H9 (cell line): ENCODE results near the gene SOBP. TPM values are rescaled to one million over a fixed set of nuclear protein-coding genes. Genes with fewer than 3 reads are reported as not detected.

Experiments used
- DNase-seq: peaks from one replicate; pipeline ENCODE4 v3.0.0-alpha.2; 2017
- H2AFZ ChIP-seq: one replicate; pipeline ENCODE4 v1.6.1; 2013; ENCODE audit warnings: mild to moderate bottlenecking, low read length, control low read depth, moderate library complexity
- H2AK5ac ChIP-seq: 2 replicates; pipeline ENCODE4 v1.6.1; 2013; ENCODE audit warnings: low read length, control low read depth, mixed read lengths; ENCODE audit not compliant: insufficient read length
- H2BK120ac ChIP-seq: one replicate; pipeline ENCODE4 v1.6.1; 2013; ENCODE audit warnings: low read depth, mild to moderate bottlenecking, low read length, control low read depth, inconsistent platforms; ENCODE audit not compliant: poor library complexity, severe bottlenecking
- H2BK12ac ChIP-seq: 2 replicates; pipeline ENCODE4 v1.6.1; 2013; ENCODE audit warnings: low read length, control low read depth, mixed read lengths, low read depth; ENCODE audit not compliant: insufficient read length
- H2BK15ac ChIP-seq: 2 replicates; pipeline ENCODE4 v1.6.1; 2013; ENCODE audit warnings: low read depth, low read length, control low read depth
- H2BK20ac ChIP-seq: one replicate; pipeline ENCODE4 v1.6.1; 2013; ENCODE audit warnings: low read depth, mild to moderate bottlenecking, low read length, control low read depth, inconsistent platforms; ENCODE audit not compliant: poor library complexity, severe bottlenecking
- H2BK5ac ChIP-seq: 2 replicates; pipeline ENCODE4 v1.6.1; 2013; ENCODE audit warnings: low read length, control low read depth, mixed read lengths; ENCODE audit not compliant: insufficient read length
- H3K14ac ChIP-seq: 2 replicates; pipeline ENCODE4 v1.6.1; 2013; ENCODE audit warnings: low read length, control low read depth; ENCODE audit not compliant: insufficient read depth
- H3K18ac ChIP-seq: 2 replicates; pipeline ENCODE4 v1.6.1; 2013; ENCODE audit warnings: low read depth, mild to moderate bottlenecking, mixed read lengths, low read length, control low read depth; ENCODE audit not compliant: insufficient read length
- H3K23ac ChIP-seq: 2 replicates; pipeline ENCODE4 v1.6.1; 2013; ENCODE audit warnings: low read length, control low read depth, mixed read lengths, low read depth; ENCODE audit not compliant: insufficient read length
- H3K23me2 ChIP-seq: 2 replicates; pipeline ENCODE4 v1.6.1; 2013; ENCODE audit warnings: low read depth, mild to moderate bottlenecking, mixed read lengths, low read length, control low read depth; ENCODE audit not compliant: insufficient read length, poor library complexity, severe bottlenecking
- H3K27ac ChIP-seq: 2 replicates; pipeline ENCODE4 v1.5.1; 2013; ENCODE audit warnings: low read length, control low read depth, mixed read lengths, low read depth; ENCODE audit not compliant: insufficient read length
- H3K27me3 ChIP-seq: 2 replicates; pipeline ENCODE4 v1.6.1; 2013; ENCODE audit warnings: low read length, control low read depth, inconsistent platforms; ENCODE audit not compliant: insufficient read depth
- H3K4ac ChIP-seq: 2 replicates; pipeline ENCODE4 v1.6.1; 2013; ENCODE audit warnings: low read depth, mild to moderate bottlenecking, control low read depth, inconsistent platforms, low read length, moderate library complexity
- H3K4me1 ChIP-seq: 2 replicates; pipeline ENCODE4 v1.6.1; 2013; ENCODE audit warnings: low read length, control low read depth, inconsistent platforms; ENCODE audit not compliant: insufficient read depth
- H3K4me2 ChIP-seq: 2 replicates; pipeline ENCODE4 v1.6.1; 2013; ENCODE audit warnings: low read length, control low read depth, mixed read lengths; ENCODE audit not compliant: insufficient read length, insufficient read depth
- H3K56ac ChIP-seq: 2 replicates; pipeline ENCODE4 v1.6.1; 2013; ENCODE audit warnings: low read depth, mild to moderate bottlenecking, mixed read lengths, low read length, control low read depth; ENCODE audit not compliant: insufficient read length
- H3K79me1 ChIP-seq: 2 replicates; pipeline ENCODE4 v1.6.1; 2013; ENCODE audit warnings: low read depth, mild to moderate bottlenecking, moderate library complexity, low read length, control low read depth, inconsistent platforms; ENCODE audit not compliant: insufficient read depth, poor library complexity, severe bottlenecking
- H3K79me2 ChIP-seq: 2 replicates; pipeline ENCODE4 v1.6.1; 2013; ENCODE audit warnings: low read length, control low read depth, inconsistent platforms; ENCODE audit not compliant: insufficient read depth
- H3K9ac ChIP-seq: 2 replicates; pipeline ENCODE4 v1.6.1; 2013; ENCODE audit warnings: low read length, control low read depth, mixed read lengths; ENCODE audit not compliant: insufficient read length; ENCODE audit errors: extremely low read depth
- H3K9me3 ChIP-seq: one replicate; pipeline ENCODE4 v1.6.1; 2013; ENCODE audit warnings: low read depth, low read length, inconsistent platforms; ENCODE audit not compliant: control insufficient read depth
- H3T11ph ChIP-seq: one replicate; pipeline ENCODE4 v1.6.1; 2013; ENCODE audit warnings: mild to moderate bottlenecking, low read length, control low read depth, inconsistent platforms
- H4K20me1 ChIP-seq: one replicate; pipeline ENCODE4 v1.6.1; 2013; ENCODE audit not compliant: control insufficient read depth, insufficient read length, insufficient read depth
- H4K5ac ChIP-seq: 2 replicates; pipeline ENCODE4 v1.6.1; 2013; ENCODE audit warnings: low read depth, mild to moderate bottlenecking, mixed read lengths, low read length, control low read depth; ENCODE audit not compliant: insufficient read length
- H4K8ac ChIP-seq: replicated peaks from 2 replicates; pipeline ENCODE4 v1.6.1; 2013; ENCODE audit warnings: low read length, control low read depth, mixed read lengths, low read depth; ENCODE audit not compliant: insufficient read length
- H4K91ac ChIP-seq: 2 replicates; pipeline ENCODE4 v1.6.1; 2013; ENCODE audit warnings: low read depth, mild to moderate bottlenecking, moderate library complexity, mixed read lengths, low read length, control low read depth; ENCODE audit not compliant: insufficient read length
- H3K27ac Mint-ChIP-seq, 3 experiments: 2 replicates in 2 of 3; 3 replicates in 1 of 3; pipeline ENCODE4 v1.8.0; 2020 to 2021; ENCODE audit warnings: mixed read lengths in 3 of 3, mild to moderate bottlenecking in 1 of 3, moderate library complexity in 1 of 3
- H3K27me3 Mint-ChIP-seq: 2 replicates; pipeline ENCODE4 v1.8.0; 2021; ENCODE audit warnings: low read depth, mild to moderate bottlenecking, moderate library complexity, mixed read lengths
- H3K36me3 Mint-ChIP-seq, 3 experiments: 2 replicates in 2 of 3; 3 replicates in 1 of 3; pipeline ENCODE4 v1.8.0; 2020 to 2021; ENCODE audit warnings: low read depth in 3 of 3, mixed read lengths in 3 of 3; ENCODE audit not compliant: insufficient read depth in 1 of 3
- H3K4me1 Mint-ChIP-seq, 2 experiments: 2 replicates each; pipeline ENCODE4 v1.8.0; 2020; ENCODE audit warnings: mixed read lengths in 2 of 2
- H3K4me3 Mint-ChIP-seq, 2 experiments: 2 replicates in 1 of 2; 3 replicates in 1 of 2; pipeline ENCODE4 v1.8.0; 2020 to 2021; ENCODE audit warnings: mild to moderate bottlenecking in 2 of 2, mixed read lengths in 2 of 2, moderate library complexity in 1 of 2
- H3K9me3 Mint-ChIP-seq, 2 experiments: 2 replicates in 1 of 2; 3 replicates in 1 of 2; pipeline ENCODE4 v1.8.0; 2020; ENCODE audit warnings: mild to moderate bottlenecking in 2 of 2, mixed read lengths in 2 of 2, moderate library complexity in 1 of 2
- WGBS: extraction: QIAGEN DNeasy Blood & Tissue Kit; methylation state at CpG from one replicate; pipeline ENCODE4 v1.1.7; 2013; ENCODE audit warnings: missing lambda C conversion rate, low lambda C conversion rate, mixed read lengths; ENCODE audit not compliant: insufficient read length; ENCODE audit errors: extremely low coverage; 5-methylcytosine and 5-hydroxymethylcytosine counted together
- total RNA-seq: library from RNA; stranded (reverse); gene quantifications from 2 replicates; pipeline ENCODE4 v1.2.1, GENCODE V29; 2021
- TF ChIP-seq, protein P1 (sequence below): fragments of 200-600 bp; sonication (generic); conservative IDR thresholded peaks from 3 replicates; pipeline ENCODE4 v1.8.0; 2021; ENCODE audit warnings: antibody characterized with exemption, mild to moderate bottlenecking

Gene SOBP
- total RNA-seq, 1 experiment from 2014 or later: 4.3 TPM

DNA sequence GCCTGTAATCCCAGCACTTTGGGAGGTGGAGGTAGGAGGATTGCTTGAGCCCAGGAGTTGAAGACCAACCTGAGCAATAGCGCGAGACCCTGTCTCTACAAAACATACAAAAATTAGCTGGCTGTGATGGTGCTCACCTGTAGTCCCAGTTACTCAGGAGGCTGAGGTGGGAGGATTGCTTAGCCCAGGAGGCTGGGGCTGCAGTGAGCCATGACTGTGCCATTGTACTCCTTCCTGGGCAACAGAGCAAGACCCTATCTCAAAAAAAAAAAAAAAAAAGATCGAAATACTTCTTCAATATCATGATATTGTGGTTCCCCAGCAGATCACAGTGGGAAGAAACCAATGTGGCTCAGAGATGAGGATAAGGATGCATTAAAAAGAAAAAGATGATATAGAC lies 47.6 kb downstream of the SOBP start:
- Histone ChIP-seq H3K56ac (no peak overlapping the region), H2BK20ac (no peak overlapping the region), H4K8ac (no peak overlapping the region), H2BK12ac (no peak overlapping the region), H3K4me2 (no peak overlapping the region), H4K5ac (no peak overlapping the region), H3K27ac (no peak overlapping the region), H3T11ph (no peak overlapping the region), H3K14ac (no peak overlapping the region), H3K23ac (no peak overlapping the region), H3K79me1 (no peaks in the 10 kb centered on the region), H3K9ac (no peak overlapping the region), H2BK120ac (no peak overlapping the region), H3K4ac (no peak overlapping the region), H2BK5ac (no peak overlapping the region), H4K91ac (no peak overlapping the region), H2BK15ac (no peak overlapping the region), H3K18ac (no peak overlapping the region), H3K4me1 (peaks cover 19% of the 10 kb centered on the region), H3K27me3 (no peaks in the 10 kb centered on the region), H3K9me3 (no peaks in the 10 kb centered on the region), H2AK5ac (no peak overlapping the region), H4K20me1 (no peaks in the 10 kb centered on the region), H3K79me2 (no peaks in the 10 kb centered on the region), H2AFZ (no peak overlapping the region), H3K23me2 (no peaks in the 10 kb centered on the region)
- no peak for DNase-seq
- Mint-ChIP-seq H3K9me3 (no peaks in the 10 kb centered on the region), H3K36me3 (0 out of 7 replicates have a peak, but pooled peaks cover 0 to under 1% (median 0%) of the 10 kb centered on the region in 3 experiments), H3K27ac (no peak overlapping the region), H3K4me3 (no peak overlapping the region), H3K4me1 (peaks cover 58 to 65% of the 10 kb centered on the region in 2 experiments), H3K27me3 (no peaks in the 10 kb centered on the region)
- TF ChIP-seq, protein P1, sequence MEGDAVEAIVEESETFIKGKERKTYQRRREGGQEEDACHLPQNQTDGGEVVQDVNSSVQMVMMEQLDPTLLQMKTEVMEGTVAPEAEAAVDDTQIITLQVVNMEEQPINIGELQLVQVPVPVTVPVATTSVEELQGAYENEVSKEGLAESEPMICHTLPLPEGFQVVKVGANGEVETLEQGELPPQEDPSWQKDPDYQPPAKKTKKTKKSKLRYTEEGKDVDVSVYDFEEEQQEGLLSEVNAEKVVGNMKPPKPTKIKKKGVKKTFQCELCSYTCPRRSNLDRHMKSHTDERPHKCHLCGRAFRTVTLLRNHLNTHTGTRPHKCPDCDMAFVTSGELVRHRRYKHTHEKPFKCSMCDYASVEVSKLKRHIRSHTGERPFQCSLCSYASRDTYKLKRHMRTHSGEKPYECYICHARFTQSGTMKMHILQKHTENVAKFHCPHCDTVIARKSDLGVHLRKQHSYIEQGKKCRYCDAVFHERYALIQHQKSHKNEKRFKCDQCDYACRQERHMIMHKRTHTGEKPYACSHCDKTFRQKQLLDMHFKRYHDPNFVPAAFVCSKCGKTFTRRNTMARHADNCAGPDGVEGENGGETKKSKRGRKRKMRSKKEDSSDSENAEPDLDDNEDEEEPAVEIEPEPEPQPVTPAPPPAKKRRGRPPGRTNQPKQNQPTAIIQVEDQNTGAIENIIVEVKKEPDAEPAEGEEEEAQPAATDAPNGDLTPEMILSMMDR: no peak
- no CpG with 5 or more reads among the region's 3 CpGs for WGBS
